ENCODE results near the gene CYBRD1. TPM values are rescaled to one million over a fixed set of nuclear protein-coding genes. Genes with fewer than 3 reads are reported as not detected.

Gene CYBRD1
- total and polyA plus RNA-seq, 2 donors (not counting 1 experiment from before 2014, with no cell fraction given) = 227 to 250 TPM

- no peaks in the 10 kb centered on the region for H3K4me1 ChIP-seq (ENCODE audit: control insufficient read depth, extremely low read depth, insufficient read depth, low read length)
- no peaks in the 10 kb centered on the region for H4K20me1 ChIP-seq (ENCODE audit: control insufficient read depth, extremely low read depth, insufficient read depth, low read length)
- no peak overlapping the region for H2AFZ ChIP-seq (ENCODE audit: low read length)
- H3K27ac ChIP-seq (ENCODE audit: insufficient read depth, low read length) = no peak overlapping the region
- H3K9ac ChIP-seq (ENCODE audit: insufficient read depth, low read length) = no peak overlapping the region
- H3K9me3 ChIP-seq (ENCODE audit: control insufficient read depth, insufficient read depth, low read depth, low read length) = no peaks in the 10 kb centered on the region
- DNase-seq (ENCODE audit: low read depth in 2 of 2) = no peak
- H3K36me3 ChIP-seq (ENCODE audit: control insufficient read depth, insufficient read depth, low read length) = peaks cover 5% of the 10 kb centered on the region
- no peak overlapping the region for H3K4me2 ChIP-seq (ENCODE audit: extremely low read depth, insufficient read depth, low read length)
- no peaks in the 10 kb centered on the region for H3K27me3 ChIP-seq (ENCODE audit: control insufficient read depth, insufficient read depth, low read length)
- no peak overlapping the region for H3K4me3 ChIP-seq (replicated peaks in 1 of 4; ENCODE audit: control extremely low read depth in 1 of 4, insufficient read depth in 1 of 4, low read depth in 3 of 4, low read length in 4 of 4)
- H3K79me2 ChIP-seq (ENCODE audit: control insufficient read depth, insufficient read depth, low read length) = no peaks in the 10 kb centered on the region
- no peak for TF ChIP-seq CTCF (conservative IDR thresholded peaks at IDR 0.05 in 1 of 2, IDR thresholded peaks at IDR 0.05 in 1 of 2; ENCODE audit: low read depth in 1 of 2, low read length in 2 of 2)
- TF ChIP-seq EZH2 (IDR thresholded peaks at IDR 0.05; ENCODE audit: low read length, missing control alignments) = no peak
Observed at GRCh38 chr2:171547256-171547655, 25.0 kb downstream of the CYBRD1 start.

GRCh38 chr2:171547720-171548119 lies 25.4 kb downstream of the CYBRD1 start:
- no peaks in the 10 kb centered on the region for H4K20me1 ChIP-seq (ENCODE audit: control insufficient read depth, extremely low read depth, insufficient read depth, low read length)
- H3K27ac ChIP-seq (ENCODE audit: insufficient read depth, low read length) = no peak overlapping the region
- H3K4me3 ChIP-seq (replicated peaks in 1 of 4; ENCODE audit: control extremely low read depth in 1 of 4, insufficient read depth in 1 of 4, low read depth in 3 of 4, low read length in 4 of 4) = no peak overlapping the region
- no peaks in the 10 kb centered on the region for H3K27me3 ChIP-seq (ENCODE audit: control insufficient read depth, insufficient read depth, low read length)
- no peaks in the 10 kb centered on the region for H3K79me2 ChIP-seq (ENCODE audit: control insufficient read depth, insufficient read depth, low read length)
- peaks cover 5% of the 10 kb centered on the region for H3K36me3 ChIP-seq (ENCODE audit: control insufficient read depth, insufficient read depth, low read length)
- no peaks in the 10 kb centered on the region for H3K9me3 ChIP-seq (ENCODE audit: control insufficient read depth, insufficient read depth, low read depth, low read length)
- no peak overlapping the region for H3K4me2 ChIP-seq (ENCODE audit: extremely low read depth, insufficient read depth, low read length)
- no peak for TF ChIP-seq CTCF (conservative IDR thresholded peaks at IDR 0.05 in 1 of 2, IDR thresholded peaks at IDR 0.05 in 1 of 2; ENCODE audit: low read depth in 1 of 2, low read length in 2 of 2)
- no peak for TF ChIP-seq EZH2 (IDR thresholded peaks at IDR 0.05; ENCODE audit: low read length, missing control alignments)
- no peak overlapping the region for H2AFZ ChIP-seq (ENCODE audit: low read length)
- no peaks in the 10 kb centered on the region for H3K4me1 ChIP-seq (ENCODE audit: control insufficient read depth, extremely low read depth, insufficient read depth, low read length)
- peak in 1 of 2 donors; percentile 67 for DNase-seq (ENCODE audit: low read depth in 2 of 2)
- no peak overlapping the region for H3K9ac ChIP-seq (ENCODE audit: insufficient read depth, low read length)

- no peaks in the 10 kb centered on the region for H3K79me2 ChIP-seq (ENCODE audit: control insufficient read depth, insufficient read depth, low read length)
- no peak overlapping the region for H2AFZ ChIP-seq (ENCODE audit: low read length)
- no peak for TF ChIP-seq EZH2 (IDR thresholded peaks at IDR 0.05; ENCODE audit: low read length, missing control alignments)
- no peak for TF ChIP-seq CTCF (conservative IDR thresholded peaks at IDR 0.05 in 1 of 2, IDR thresholded peaks at IDR 0.05 in 1 of 2; ENCODE audit: low read depth in 1 of 2, low read length in 2 of 2)
- H3K9ac ChIP-seq (ENCODE audit: insufficient read depth, low read length) = no peak overlapping the region
- no peak overlapping the region for H3K27ac ChIP-seq (ENCODE audit: insufficient read depth, low read length)
- no peaks in the 10 kb centered on the region for H4K20me1 ChIP-seq (ENCODE audit: control insufficient read depth, extremely low read depth, insufficient read depth, low read length)
- DNase-seq (ENCODE audit: low read depth in 2 of 2) = peak in 1 of 2 donors; percentile 71
- H3K27me3 ChIP-seq (ENCODE audit: control insufficient read depth, insufficient read depth, low read length) = no peaks in the 10 kb centered on the region
- no peak overlapping the region for H3K4me3 ChIP-seq (replicated peaks in 1 of 4; ENCODE audit: control extremely low read depth in 1 of 4, insufficient read depth in 1 of 4, low read depth in 3 of 4, low read length in 4 of 4)
- H3K4me1 ChIP-seq (ENCODE audit: control insufficient read depth, extremely low read depth, insufficient read depth, low read length) = no peaks in the 10 kb centered on the region
- peaks cover 4% of the 10 kb centered on the region for H3K36me3 ChIP-seq (ENCODE audit: control insufficient read depth, insufficient read depth, low read length)
- no peak overlapping the region for H3K4me2 ChIP-seq (ENCODE audit: extremely low read depth, insufficient read depth, low read length)
- H3K9me3 ChIP-seq (ENCODE audit: control insufficient read depth, insufficient read depth, low read depth, low read length) = no peaks in the 10 kb centered on the region
Observed at GRCh38 chr2:171550613-171551012, 28.3 kb downstream of the CYBRD1 start.
